NB4 (cell line): ENCODE data around the gene TAF4.

Experiments used
- DNase-seq: peaks from one replicate; pipeline ENCODE4 v3.0.0; 2010; ENCODE audit warnings: low read depth
- H3K4me3 ChIP-seq: one replicate; pipeline ENCODE4 v1.5.1; 2011; ENCODE audit warnings: mild to moderate bottlenecking, low read depth, low read length, moderate library complexity
- MYC ChIP-seq: IDR thresholded peaks from 2 replicates; pipeline ENCODE4 v1.6.1; 2011; ENCODE audit warnings: low read depth, low read length
- POLR2A ChIP-seq: IDR thresholded peaks from 2 replicates; pipeline ENCODE4 v1.6.1; 2011; ENCODE audit warnings: mild to moderate bottlenecking; ENCODE audit not compliant: insufficient read length; ENCODE audit errors: extremely low read depth
- TF ChIP-seq, protein P1 (sequence below): IDR thresholded peaks from one replicate; pipeline ENCODE4 v1.5.1; 2012; ENCODE audit warnings: low read depth, low read length
- TF ChIP-seq, protein P2 (sequence below): IDR thresholded peaks from 2 replicates; pipeline ENCODE4 v1.6.1; 2011; ENCODE audit warnings: low read depth, low read length

TAF4 gene

DNA sequence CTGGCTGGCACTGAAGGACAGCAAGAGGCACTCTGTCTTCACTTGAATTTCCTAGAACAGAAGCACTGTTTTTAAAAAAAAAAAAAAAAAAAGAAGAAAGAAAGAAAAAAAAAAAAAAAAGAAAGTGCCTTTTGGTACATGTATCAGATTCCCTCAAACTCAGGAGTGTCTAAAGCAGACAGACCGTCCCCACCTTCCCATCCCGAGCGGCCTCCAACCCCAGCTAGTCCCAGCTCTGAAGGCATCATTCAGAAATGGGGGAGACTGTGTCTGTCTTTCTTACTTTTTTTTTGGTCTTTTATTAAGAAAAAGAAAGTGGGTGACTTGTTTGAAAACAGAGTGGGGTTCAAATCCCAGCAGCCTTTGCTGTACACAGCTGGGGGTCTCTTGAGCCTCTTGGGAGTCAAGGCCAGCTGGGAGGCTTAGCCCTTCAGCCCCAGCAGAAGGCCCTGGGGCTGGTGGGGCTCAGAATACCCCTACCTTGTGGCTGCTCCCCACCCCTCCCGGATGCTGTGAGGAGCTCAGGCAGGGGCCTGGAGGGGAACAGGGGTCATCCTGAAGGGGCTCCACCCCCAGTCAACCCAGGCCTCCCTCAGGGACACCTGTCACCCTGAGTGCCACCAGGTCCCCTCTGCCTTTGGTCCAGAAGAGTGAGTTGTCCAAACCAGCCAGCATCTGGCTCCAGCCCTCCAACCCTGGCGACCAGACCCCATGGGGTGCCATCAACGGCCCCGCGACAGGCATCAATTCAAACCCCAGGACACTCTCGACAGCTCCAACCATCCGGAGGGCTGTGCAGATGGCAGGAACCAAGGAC is 128.3 kb downstream of the TAF4 start:
- no peak overlapping the region for H3K4me3 ChIP-seq
- TF ChIP-seq, protein P1, sequence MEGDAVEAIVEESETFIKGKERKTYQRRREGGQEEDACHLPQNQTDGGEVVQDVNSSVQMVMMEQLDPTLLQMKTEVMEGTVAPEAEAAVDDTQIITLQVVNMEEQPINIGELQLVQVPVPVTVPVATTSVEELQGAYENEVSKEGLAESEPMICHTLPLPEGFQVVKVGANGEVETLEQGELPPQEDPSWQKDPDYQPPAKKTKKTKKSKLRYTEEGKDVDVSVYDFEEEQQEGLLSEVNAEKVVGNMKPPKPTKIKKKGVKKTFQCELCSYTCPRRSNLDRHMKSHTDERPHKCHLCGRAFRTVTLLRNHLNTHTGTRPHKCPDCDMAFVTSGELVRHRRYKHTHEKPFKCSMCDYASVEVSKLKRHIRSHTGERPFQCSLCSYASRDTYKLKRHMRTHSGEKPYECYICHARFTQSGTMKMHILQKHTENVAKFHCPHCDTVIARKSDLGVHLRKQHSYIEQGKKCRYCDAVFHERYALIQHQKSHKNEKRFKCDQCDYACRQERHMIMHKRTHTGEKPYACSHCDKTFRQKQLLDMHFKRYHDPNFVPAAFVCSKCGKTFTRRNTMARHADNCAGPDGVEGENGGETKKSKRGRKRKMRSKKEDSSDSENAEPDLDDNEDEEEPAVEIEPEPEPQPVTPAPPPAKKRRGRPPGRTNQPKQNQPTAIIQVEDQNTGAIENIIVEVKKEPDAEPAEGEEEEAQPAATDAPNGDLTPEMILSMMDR, result no peak
- TF ChIP-seq POLR2A (no peak), MYC (no peak)
- TF ChIP-seq, protein P2, sequence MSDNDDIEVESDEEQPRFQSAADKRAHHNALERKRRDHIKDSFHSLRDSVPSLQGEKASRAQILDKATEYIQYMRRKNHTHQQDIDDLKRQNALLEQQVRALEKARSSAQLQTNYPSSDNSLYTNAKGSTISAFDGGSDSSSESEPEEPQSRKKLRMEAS, result no peak
- no peak for DNase-seq

DNA sequence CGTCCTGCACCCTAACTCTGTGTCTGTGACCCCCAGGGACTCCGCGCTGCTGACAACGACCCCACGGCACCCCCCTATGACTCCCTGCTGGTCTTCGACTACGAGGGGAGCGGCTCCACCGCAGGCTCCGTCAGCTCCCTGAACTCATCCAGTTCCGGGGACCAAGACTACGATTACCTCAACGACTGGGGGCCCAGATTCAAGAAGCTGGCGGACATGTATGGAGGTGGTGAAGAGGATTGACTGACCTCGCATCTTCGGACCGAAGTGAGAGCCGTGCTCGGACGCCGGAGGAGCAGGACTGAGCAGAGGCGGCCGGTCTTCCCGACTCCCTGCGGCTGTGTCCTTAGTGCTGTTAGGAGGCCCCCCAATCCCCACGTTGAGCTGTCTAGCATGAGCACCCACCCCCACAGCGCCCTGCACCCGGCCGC is 129.0 kb downstream of the TAF4 start:
- no peak overlapping the region for H3K4me3 ChIP-seq
- TF ChIP-seq, protein P2, result no peak
- TF ChIP-seq POLR2A (no peak), MYC (no peak)
- TF ChIP-seq, protein P1, result no peak
- no peak for DNase-seq

DNA sequence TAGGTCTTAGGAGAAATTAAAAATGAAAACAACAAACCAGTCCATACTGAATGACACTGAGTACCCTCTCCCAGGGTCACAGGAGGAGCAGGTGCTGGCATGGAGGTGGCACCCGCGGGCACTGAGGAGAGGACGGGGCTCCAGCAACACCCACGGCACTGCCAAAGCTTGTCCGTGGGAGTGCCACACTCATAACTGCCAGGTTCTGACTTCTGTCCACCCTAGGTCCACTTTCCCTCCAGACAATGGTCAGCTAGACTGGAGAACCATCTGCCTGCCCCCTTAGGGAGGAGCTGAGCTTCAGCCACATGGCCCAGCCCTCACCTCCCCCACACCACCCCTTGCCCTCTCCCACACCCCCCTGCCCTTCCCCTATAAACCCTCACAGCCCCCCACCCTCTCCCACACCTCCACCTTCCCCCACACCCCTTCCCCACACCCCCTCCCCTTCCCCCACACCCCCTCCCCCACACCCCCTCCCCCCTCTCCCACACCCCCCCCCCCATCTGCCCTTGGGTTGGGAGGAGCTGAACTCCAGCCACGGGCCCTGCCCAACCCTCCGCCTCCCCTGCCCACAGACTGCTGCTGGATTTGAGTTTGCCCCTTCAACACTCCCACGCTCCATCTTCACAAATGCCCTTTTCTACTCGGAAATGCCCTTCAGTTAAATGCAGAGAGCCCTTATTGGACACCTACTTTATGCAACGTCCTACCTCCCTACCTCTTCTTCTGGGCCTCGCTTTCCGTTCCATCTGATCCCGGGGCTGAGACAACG is 129.6 kb downstream of the TAF4 start:
- TF ChIP-seq MYC, result no peak
- TF ChIP-seq, protein P2, result no peak
- TF ChIP-seq POLR2A, result no peak
- TF ChIP-seq, protein P1, result no peak
- no peak for DNase-seq
- no peak overlapping the region for H3K4me3 ChIP-seq

DNA sequence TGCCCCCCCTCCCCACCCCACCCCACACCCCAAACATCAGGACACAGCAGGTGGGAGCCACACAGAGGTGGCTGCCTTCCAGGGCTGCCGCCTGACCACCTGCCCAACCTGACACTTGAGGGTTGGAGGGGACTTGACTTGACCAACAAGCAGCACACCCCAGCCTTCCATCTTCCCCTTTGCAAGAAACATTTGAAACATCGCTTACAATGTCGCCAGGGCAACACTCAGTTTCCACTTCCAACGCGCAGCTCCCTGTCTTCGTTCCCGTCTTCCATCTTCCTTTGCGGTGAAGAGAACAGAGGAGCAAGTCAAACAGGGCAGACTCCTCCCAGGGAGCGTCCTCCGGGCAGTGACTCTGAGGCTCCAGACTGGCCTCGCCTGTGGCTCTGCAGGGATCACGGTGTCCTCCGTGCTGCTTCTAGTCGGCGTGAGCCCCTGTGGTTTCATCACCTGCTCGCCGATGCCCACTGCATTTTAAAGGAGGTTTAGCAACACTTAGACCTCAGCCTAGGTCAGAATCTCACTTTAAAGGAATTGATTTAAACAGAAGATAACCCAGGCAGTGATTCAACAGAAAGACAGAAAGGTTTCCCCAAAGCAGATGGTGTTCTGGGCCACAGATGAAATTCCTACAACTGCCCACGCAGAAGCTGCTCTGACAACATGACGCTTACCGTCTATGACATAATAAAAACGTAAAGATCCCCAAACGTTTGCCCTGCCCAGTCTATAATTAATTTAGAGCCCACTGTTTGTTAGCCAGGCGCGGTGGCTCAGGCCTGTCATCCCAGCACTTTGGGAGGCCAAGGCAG is 130.8 kb downstream of the TAF4 start:
- H3K4me3 ChIP-seq, result no peak overlapping the region
- no peak for TF ChIP-seq POLR2A
- TF ChIP-seq, protein P2, result no peak
- TF ChIP-seq, protein P1, result no peak
- no peak for TF ChIP-seq MYC
- no peak for DNase-seq

DNA sequence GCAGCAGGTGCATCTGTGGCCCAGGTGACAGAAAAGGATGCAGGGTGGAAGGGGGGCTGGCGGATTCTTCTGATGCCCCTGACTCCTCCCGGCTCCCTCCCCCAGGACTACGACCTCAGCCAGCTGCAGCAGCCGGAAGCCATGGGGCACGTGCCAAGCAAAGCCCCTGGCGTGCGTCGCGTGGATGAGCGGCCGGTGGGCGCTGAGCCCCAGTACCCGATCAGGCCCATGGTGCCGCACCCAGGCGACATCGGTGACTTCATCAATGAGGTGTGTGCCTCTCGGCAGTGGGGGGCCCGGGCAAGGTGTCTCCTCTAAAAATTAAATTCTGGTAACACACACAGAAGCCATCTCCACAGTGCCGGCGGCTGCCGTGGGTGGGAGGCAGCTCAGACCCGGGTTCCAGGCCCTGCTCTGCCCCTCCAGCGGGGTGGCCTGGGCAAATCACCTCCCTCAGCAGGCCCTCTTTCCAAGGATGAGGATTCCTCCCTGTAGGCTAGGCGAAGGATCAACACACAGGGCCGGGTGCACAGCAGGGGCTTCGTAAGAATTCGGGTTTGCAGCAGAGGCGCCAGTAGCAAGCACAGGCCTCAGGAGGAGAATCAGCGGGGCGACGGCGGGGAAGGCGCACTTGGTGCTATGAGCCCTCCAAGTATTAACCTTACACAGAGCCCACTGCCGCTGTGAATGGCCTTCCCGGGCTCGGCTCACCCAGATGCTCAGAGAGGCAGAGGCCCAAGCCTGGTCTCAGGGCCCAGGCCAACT is 131.5 kb downstream of the TAF4 start:
- no peak for TF ChIP-seq POLR2A
- TF ChIP-seq, protein P1, result no peak
- TF ChIP-seq, protein P2, result no peak
- no peak for TF ChIP-seq MYC
- H3K4me3 ChIP-seq, result no peak overlapping the region
- no peak for DNase-seq
